ENCODE measurements around the gene USP20. TPM values are rescaled to one million over a fixed set of nuclear protein-coding genes. Genes with fewer than 3 reads are reported as not detected.

The USP20 gene
- total RNA-seq, 2 experiments from 2014 or later, result 80.4 to 80.9 TPM

- peaks cover 79% of the 10 kb centered on the region for H3K36me3 Mint-ChIP-seq (ENCODE audit: low read depth)
- no peaks in the 10 kb centered on the region for H3K9me3 Mint-ChIP-seq
- Histone ChIP-seq H3K36me3 (ENCODE audit: insufficient read depth, low read length) (peaks cover 71% of the 10 kb centered on the region), H3K9me3 (ENCODE audit: control insufficient read depth in 1 of 2, insufficient read depth in 1 of 2, low read length in 2 of 2) (no peaks in the 10 kb centered on the region), H3K4me1 (ENCODE audit: insufficient read depth, low read length) (peaks cover 16% of the 10 kb centered on the region), H3K27me3 (ENCODE audit: control insufficient read depth in 1 of 2, insufficient read depth in 2 of 2, low read length in 2 of 2) (no peaks in the 10 kb centered on the region), H3K27ac (ENCODE audit: low read depth in 1 of 2, low read length in 2 of 2) (no peak overlapping the region), H3K4me3 (ENCODE audit: low read length) (no peak overlapping the region)
- no peak overlapping the region for H3K4me3 Mint-ChIP-seq
- H3K27me3 Mint-ChIP-seq, result no peaks in the 10 kb centered on the region
- H3K4me1 Mint-ChIP-seq (ENCODE audit: low read depth), result peaks cover 28% of the 10 kb centered on the region
- no peak for DNase-seq
- ChIA-PET CTCF (interaction anchor here (1.2 kb wide), 1 partner anchor 72 kb away, joined by 3 read pairs; no protein-coding TSS in a partner anchor), POLR2A (interaction anchor here (0.5 kb wide), 1 partner anchor 216 kb away, joined by 3 read pairs; no protein-coding TSS in a partner anchor)
- no peak for TF ChIP-seq CTCF (IDR thresholded peaks at IDR 0.05)
- intact Hi-C loops (cut with DNase I, micrococcal nuclease), result loop anchor here in 1 of 2 experiments (10.0 kb wide), 1 partner anchor 185 kb away; the partner anchor contains the start of genes C9orf50 and NTMT1
- ATAC-seq (ENCODE audit: poor library complexity), result no peak
- H3K27ac Mint-ChIP-seq, result no peak overlapping the region
These were observed 25.9 kb upstream of the USP20 start for GRCh38 chr9:129809346-129809745.

GRCh38 chr9:129810116-129810515 lies 25.1 kb upstream of the USP20 start:
- Mint-ChIP-seq H3K9me3 (no peaks in the 10 kb centered on the region), H3K4me1 (ENCODE audit: low read depth) (peaks cover 30% of the 10 kb centered on the region), H3K27ac (no peak overlapping the region), H3K36me3 (ENCODE audit: low read depth) (peaks cover 87% of the 10 kb centered on the region), H3K4me3 (no peak overlapping the region), H3K27me3 (no peaks in the 10 kb centered on the region)
- no peaks in the 10 kb centered on the region for H3K9me3 ChIP-seq (ENCODE audit: control insufficient read depth in 1 of 2, insufficient read depth in 1 of 2, low read length in 2 of 2)
- intact Hi-C loops (cut with DNase I, micrococcal nuclease), result no loop called here
- CTCF ChIA-PET, result interaction anchor here (1.2 kb wide), 1 partner anchor 73 kb away, joined by 3 read pairs; no protein-coding TSS in a partner anchor
- no peak for ATAC-seq (ENCODE audit: poor library complexity)
- H3K27me3 ChIP-seq (ENCODE audit: control insufficient read depth in 1 of 2, insufficient read depth in 2 of 2, low read length in 2 of 2), result no peaks in the 10 kb centered on the region
- H3K4me1 ChIP-seq (ENCODE audit: insufficient read depth, low read length), result peaks cover 13% of the 10 kb centered on the region
- H3K4me3 ChIP-seq (ENCODE audit: low read length), result no peak overlapping the region
- no peak for DNase-seq
- H3K27ac ChIP-seq (ENCODE audit: low read depth in 1 of 2, low read length in 2 of 2), result no peak overlapping the region
- POLR2A ChIA-PET, result no interaction called here
- no peak for TF ChIP-seq CTCF (IDR thresholded peaks at IDR 0.05)
- peaks cover 78% of the 10 kb centered on the region for H3K36me3 ChIP-seq (ENCODE audit: insufficient read depth, low read length)

- H3K9me3 ChIP-seq (ENCODE audit: control insufficient read depth in 1 of 2, insufficient read depth in 1 of 2, low read length in 2 of 2), result no peaks in the 10 kb centered on the region
- ATAC-seq (ENCODE audit: poor library complexity) (no peak), DNase-seq (no peak)
- Mint-ChIP-seq H3K27me3 (no peaks in the 10 kb centered on the region), H3K4me3 (no peak overlapping the region), H3K36me3 (ENCODE audit: low read depth) (peaks cover 89% of the 10 kb centered on the region), H3K9me3 (no peaks in the 10 kb centered on the region), H3K4me1 (ENCODE audit: low read depth) (peaks cover 32% of the 10 kb centered on the region), H3K27ac (no peak overlapping the region)
- H3K36me3 ChIP-seq (ENCODE audit: insufficient read depth, low read length), result peaks cover 79% of the 10 kb centered on the region
- ChIA-PET CTCF (interaction anchor here (0.6 kb wide), 1 partner anchor 21 kb away, joined by 3 read pairs; no protein-coding TSS in a partner anchor), POLR2A (interaction anchor here (0.6 kb wide), 1 partner anchor 75 kb away, joined by 3 read pairs; no protein-coding TSS in a partner anchor)
- H3K27me3 ChIP-seq (ENCODE audit: control insufficient read depth in 1 of 2, insufficient read depth in 2 of 2, low read length in 2 of 2), result no peaks in the 10 kb centered on the region
- peaks cover 6% of the 10 kb centered on the region for H3K4me1 ChIP-seq (ENCODE audit: insufficient read depth, low read length)
- TF ChIP-seq CTCF (IDR thresholded peaks at IDR 0.05), result no peak
- intact Hi-C loops (cut with DNase I, micrococcal nuclease), result no loop called here
- no peak overlapping the region for H3K27ac ChIP-seq (ENCODE audit: low read depth in 1 of 2, low read length in 2 of 2)
- no peak overlapping the region for H3K4me3 ChIP-seq (ENCODE audit: low read length)
These were observed 24.5 kb upstream of the USP20 start for GRCh38 chr9:129810788-129811187.
